Central memory CD8-positive, alpha-beta T cell (primary cell): ENCODE results near the gene ZAP70.
A peak's percentile ranks its signal among the peaks of the same experiment; 100 is the strongest.

Experiments used
- ATAC-seq: fragments of 150-1000 bp; cut with Tn5 transposase; replicated peaks from 2 replicates; pipeline ENCODE4 v1.10.0; 2022; ENCODE audit warnings: mild to moderate bottlenecking, moderate FRiP score, moderate number of reproducible peaks; ENCODE audit not compliant: poor library complexity, severe bottlenecking; ENCODE audit errors: extremely low read depth
- DNase-seq, 2 donors: peaks; one replicate each; pipeline ENCODE4 v3.0.0; 2021; ENCODE audit warnings: low spot score in 2 of 2
- H3K27ac Mint-ChIP-seq: one replicate; pipeline ENCODE4 v1.8.0; 2022; ENCODE audit warnings: low read depth, mild to moderate bottlenecking, moderate library complexity, mixed read lengths
- H3K27me3 Mint-ChIP-seq: one replicate; pipeline ENCODE4 v1.8.0; 2022; ENCODE audit warnings: mixed read lengths
- H3K36me3 Mint-ChIP-seq: one replicate; pipeline ENCODE4 v1.8.0; 2022; ENCODE audit warnings: mild to moderate bottlenecking, moderate library complexity, mixed read lengths; ENCODE audit not compliant: insufficient read depth
- H3K4me1 Mint-ChIP-seq: one replicate; pipeline ENCODE4 v1.8.0; 2022; ENCODE audit warnings: mixed read lengths
- H3K4me3 Mint-ChIP-seq: one replicate; pipeline ENCODE4 v1.8.0; 2022; ENCODE audit warnings: mild to moderate bottlenecking, moderate library complexity, mixed read lengths
- H3K9me3 Mint-ChIP-seq: one replicate; pipeline ENCODE4 v1.8.0; 2022; ENCODE audit warnings: mixed read lengths

ZAP70 gene

GRCh38 chr2:97724073-97724410 lies 10.7 kb downstream of the ZAP70 start:
- H3K9me3 Mint-ChIP-seq = no peaks in the 10 kb centered on the region
- H3K27me3 Mint-ChIP-seq = no peaks in the 10 kb centered on the region
- no peak for ATAC-seq
- peaks cover 75% of the 10 kb centered on the region for H3K36me3 Mint-ChIP-seq
- no peak overlapping the region for H3K4me3 Mint-ChIP-seq
- H3K4me1 Mint-ChIP-seq = peaks cover 86% of the 10 kb centered on the region
- no peak for DNase-seq
- no peak overlapping the region for H3K27ac Mint-ChIP-seq

- ATAC-seq = no peak
- no peak overlapping the region for H3K27ac Mint-ChIP-seq
- H3K36me3 Mint-ChIP-seq = peaks cover 74% of the 10 kb centered on the region
- no peak overlapping the region for H3K4me3 Mint-ChIP-seq
- no peaks in the 10 kb centered on the region for H3K27me3 Mint-ChIP-seq
- peaks cover 84% of the 10 kb centered on the region for H3K4me1 Mint-ChIP-seq
- no peak for DNase-seq
- H3K9me3 Mint-ChIP-seq = no peaks in the 10 kb centered on the region
Measured at GRCh38 chr2:97724501-97724900, 11.1 kb downstream of the ZAP70 start.

- H3K36me3 Mint-ChIP-seq = peaks cover 70% of the 10 kb centered on the region
- no peaks in the 10 kb centered on the region for H3K9me3 Mint-ChIP-seq
- H3K27me3 Mint-ChIP-seq = no peaks in the 10 kb centered on the region
- H3K4me3 Mint-ChIP-seq = peak overlapping the region; percentile 9
- DNase-seq = no peak
- peak overlapping the region; percentile 74 for H3K27ac Mint-ChIP-seq
- no peak for ATAC-seq
- H3K4me1 Mint-ChIP-seq = peaks cover 84% of the 10 kb centered on the region
Measured at GRCh38 chr2:97724946-97725688, 11.7 kb downstream of the ZAP70 start.

GRCh38 chr2:97726261-97727064 lies 13.1 kb downstream of the ZAP70 start:
- H3K4me1 Mint-ChIP-seq = peaks cover 86% of the 10 kb centered on the region
- peak overlapping the region; percentile 74 for H3K27ac Mint-ChIP-seq
- ATAC-seq (no peak), DNase-seq (no peak)
- H3K9me3 Mint-ChIP-seq = no peaks in the 10 kb centered on the region
- peaks cover 72% of the 10 kb centered on the region for H3K36me3 Mint-ChIP-seq
- peak overlapping the region; percentile 54 for H3K4me3 Mint-ChIP-seq
- no peaks in the 10 kb centered on the region for H3K27me3 Mint-ChIP-seq

- Mint-ChIP-seq H3K4me1 (peaks cover 89% of the 10 kb centered on the region), H3K36me3 (peaks cover 71% of the 10 kb centered on the region), H3K27me3 (no peaks in the 10 kb centered on the region), H3K9me3 (no peaks in the 10 kb centered on the region), H3K27ac (peak overlapping the region; percentile 74), H3K4me3 (peak overlapping the region; percentile 54)
- DNase-seq (no peak), ATAC-seq (no peak)
Measured at GRCh38 chr2:97727296-97727695, 13.9 kb downstream of the ZAP70 start.

GRCh38 chr2:97728091-97728731 lies 14.8 kb downstream of the ZAP70 start:
- peaks cover 86% of the 10 kb centered on the region for H3K4me1 Mint-ChIP-seq
- H3K36me3 Mint-ChIP-seq = peaks cover 72% of the 10 kb centered on the region
- no peaks in the 10 kb centered on the region for H3K9me3 Mint-ChIP-seq
- H3K27me3 Mint-ChIP-seq = no peaks in the 10 kb centered on the region
- DNase-seq (no peak), ATAC-seq (peak; percentile 65)
- peak overlapping the region; percentile 54 for H3K4me3 Mint-ChIP-seq
- peak overlapping the region; percentile 74 for H3K27ac Mint-ChIP-seq

- Mint-ChIP-seq H3K4me1 (peaks cover 73% of the 10 kb centered on the region), H3K27ac (peak overlapping the region; percentile 84), H3K4me3 (peak overlapping the region; percentile 9), H3K9me3 (no peaks in the 10 kb centered on the region), H3K27me3 (no peaks in the 10 kb centered on the region), H3K36me3 (peaks cover 74% of the 10 kb centered on the region)
- ATAC-seq (no peak), DNase-seq (no peak)
Measured at GRCh38 chr2:97730245-97730644, 16.9 kb downstream of the ZAP70 start.

- H3K4me1 Mint-ChIP-seq = peaks cover 67% of the 10 kb centered on the region
- peak overlapping the region; percentile 54 for H3K4me3 Mint-ChIP-seq
- no peak for ATAC-seq
- peak overlapping the region; percentile 84 for H3K27ac Mint-ChIP-seq
- no peak for DNase-seq
- no peaks in the 10 kb centered on the region for H3K27me3 Mint-ChIP-seq
- H3K9me3 Mint-ChIP-seq = no peaks in the 10 kb centered on the region
- peaks cover 71% of the 10 kb centered on the region for H3K36me3 Mint-ChIP-seq
Measured at GRCh38 chr2:97731274-97732020, 18.1 kb downstream of the ZAP70 start.

GRCh38 chr2:97732436-97733340 lies 19.3 kb downstream of the ZAP70 start:
- no peaks in the 10 kb centered on the region for H3K9me3 Mint-ChIP-seq
- H3K27me3 Mint-ChIP-seq = no peaks in the 10 kb centered on the region
- peaks cover 61% of the 10 kb centered on the region for H3K4me1 Mint-ChIP-seq
- no peak for DNase-seq
- ATAC-seq = no peak
- peaks cover 72% of the 10 kb centered on the region for H3K36me3 Mint-ChIP-seq
- H3K27ac Mint-ChIP-seq = no peak overlapping the region
- no peak overlapping the region for H3K4me3 Mint-ChIP-seq

- peaks cover 59% of the 10 kb centered on the region for H3K4me1 Mint-ChIP-seq
- peaks cover 71% of the 10 kb centered on the region for H3K36me3 Mint-ChIP-seq
- no peak overlapping the region for H3K27ac Mint-ChIP-seq
- no peak for DNase-seq
- no peaks in the 10 kb centered on the region for H3K27me3 Mint-ChIP-seq
- no peak for ATAC-seq
- no peak overlapping the region for H3K4me3 Mint-ChIP-seq
- no peaks in the 10 kb centered on the region for H3K9me3 Mint-ChIP-seq
Measured at GRCh38 chr2:97733341-97734035, 20.1 kb downstream of the ZAP70 start.
